ENCODE measurements around the gene HAUS6. TPM values are rescaled to one million over a fixed set of nuclear protein-coding genes. Genes with fewer than 3 reads are reported as not detected.

HAUS6 gene
- total RNA-seq, 1 experiment from 2014 or later = 14.4 TPM

GRCh38 chr9:19133549-19134345 lies 31.0 kb upstream of the HAUS6 start:
- POLR2A ChIA-PET (ENCODE audit: unreplicated experiment) = no interaction called here
- CTCF ChIA-PET = no interaction called here
- no peak overlapping the region for H3K9ac ChIP-seq (ENCODE audit: low read length)
- no peaks in the 10 kb centered on the region for H3K9me3 ChIP-seq (ENCODE audit: low read length)
- no peaks in the 10 kb centered on the region for H3K27me3 ChIP-seq (ENCODE audit: low read length)
- H3K4me1 ChIP-seq (ENCODE audit: insufficient read depth, low read length) = peaks cover 18% of the 10 kb centered on the region
- H2AFZ ChIP-seq (ENCODE audit: low read length) = no peak overlapping the region
- ATAC-seq (no peak), DNase-seq (no peak)
- no peaks in the 10 kb centered on the region for H3K9me2 ChIP-seq (replicated peaks; ENCODE audit: low read length)
- no peak for TF ChIP-seq EZH2 (IDR thresholded peaks at IDR 0.05; ENCODE audit: low read length, unreplicated experiment)
- TF ChIP-seq, protein P1, sequence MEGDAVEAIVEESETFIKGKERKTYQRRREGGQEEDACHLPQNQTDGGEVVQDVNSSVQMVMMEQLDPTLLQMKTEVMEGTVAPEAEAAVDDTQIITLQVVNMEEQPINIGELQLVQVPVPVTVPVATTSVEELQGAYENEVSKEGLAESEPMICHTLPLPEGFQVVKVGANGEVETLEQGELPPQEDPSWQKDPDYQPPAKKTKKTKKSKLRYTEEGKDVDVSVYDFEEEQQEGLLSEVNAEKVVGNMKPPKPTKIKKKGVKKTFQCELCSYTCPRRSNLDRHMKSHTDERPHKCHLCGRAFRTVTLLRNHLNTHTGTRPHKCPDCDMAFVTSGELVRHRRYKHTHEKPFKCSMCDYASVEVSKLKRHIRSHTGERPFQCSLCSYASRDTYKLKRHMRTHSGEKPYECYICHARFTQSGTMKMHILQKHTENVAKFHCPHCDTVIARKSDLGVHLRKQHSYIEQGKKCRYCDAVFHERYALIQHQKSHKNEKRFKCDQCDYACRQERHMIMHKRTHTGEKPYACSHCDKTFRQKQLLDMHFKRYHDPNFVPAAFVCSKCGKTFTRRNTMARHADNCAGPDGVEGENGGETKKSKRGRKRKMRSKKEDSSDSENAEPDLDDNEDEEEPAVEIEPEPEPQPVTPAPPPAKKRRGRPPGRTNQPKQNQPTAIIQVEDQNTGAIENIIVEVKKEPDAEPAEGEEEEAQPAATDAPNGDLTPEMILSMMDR (conservative IDR thresholded peaks at IDR 0.05; ENCODE audit: low read depth, low read length) = no peak
- TF ChIP-seq EZH2phosphoT487 (IDR thresholded peaks at IDR 0.05; ENCODE audit: borderline replicate concordance, low read length) = no peak
- H3F3A ChIP-seq (ENCODE audit: low read length, unreplicated experiment) = no peaks in the 10 kb centered on the region
- no peak overlapping the region for H3K27ac ChIP-seq (ENCODE audit: low read length)
- H4K20me1 ChIP-seq (ENCODE audit: low read length) = no peaks in the 10 kb centered on the region
- intact Hi-C loops (cut with micrococcal nuclease) = no loop called here
- no peaks in the 10 kb centered on the region for H3K36me3 ChIP-seq (ENCODE audit: low read depth, low read length)
- H3K79me2 ChIP-seq (ENCODE audit: low read length) = no peaks in the 10 kb centered on the region
- BruUV-seq (replicated peaks) = no TSS peak
- H3K4me3 ChIP-seq (ENCODE audit: low read length) = no peak overlapping the region
- no peak overlapping the region for H3K4me2 ChIP-seq (ENCODE audit: low read length)

- TF ChIP-seq, protein P1 (conservative IDR thresholded peaks at IDR 0.05; ENCODE audit: low read depth, low read length) = no peak
- TF ChIP-seq EZH2 (IDR thresholded peaks at IDR 0.05; ENCODE audit: low read length, unreplicated experiment) (no peak), EZH2phosphoT487 (IDR thresholded peaks at IDR 0.05; ENCODE audit: borderline replicate concordance, low read length) (no peak)
- Histone ChIP-seq H2AFZ (ENCODE audit: low read length) (no peak overlapping the region), H3K36me3 (ENCODE audit: low read depth, low read length) (no peaks in the 10 kb centered on the region), H3K27me3 (ENCODE audit: low read length) (no peaks in the 10 kb centered on the region), H3K27ac (ENCODE audit: low read length) (no peak overlapping the region), H3K4me2 (ENCODE audit: low read length) (peak overlapping the region; percentile 53), H3K9me3 (ENCODE audit: low read length) (no peaks in the 10 kb centered on the region), H3F3A (ENCODE audit: low read length, unreplicated experiment) (no peaks in the 10 kb centered on the region), H4K20me1 (ENCODE audit: low read length) (no peaks in the 10 kb centered on the region), H3K9me2 (replicated peaks; ENCODE audit: low read length) (no peaks in the 10 kb centered on the region), H3K4me3 (ENCODE audit: low read length) (no peak overlapping the region), H3K9ac (ENCODE audit: low read length) (no peak overlapping the region), H3K79me2 (ENCODE audit: low read length) (peaks cover 23% of the 10 kb centered on the region), H3K4me1 (ENCODE audit: insufficient read depth, low read length) (peaks cover 18% of the 10 kb centered on the region)
- DNase-seq = no peak
- ATAC-seq = no peak
- BruUV-seq (replicated peaks) = no TSS peak
- POLR2A ChIA-PET (ENCODE audit: unreplicated experiment) = no interaction called here
- CTCF ChIA-PET = no interaction called here
- intact Hi-C loops (cut with micrococcal nuclease) = no loop called here
Observed at GRCh38 chr9:19130436-19130835, 27.7 kb upstream of the HAUS6 start.

- Histone ChIP-seq H3K27ac (ENCODE audit: low read length) (no peak overlapping the region), H3K9me3 (ENCODE audit: low read length) (no peaks in the 10 kb centered on the region), H3K9ac (ENCODE audit: low read length) (peak overlapping the region; percentile 85), H2AFZ (ENCODE audit: low read length) (peak overlapping the region; percentile 96), H3F3A (ENCODE audit: low read length, unreplicated experiment) (no peaks in the 10 kb centered on the region), H4K20me1 (ENCODE audit: low read length) (no peaks in the 10 kb centered on the region), H3K27me3 (ENCODE audit: low read length) (no peaks in the 10 kb centered on the region), H3K9me2 (replicated peaks; ENCODE audit: low read length) (no peaks in the 10 kb centered on the region), H3K4me3 (ENCODE audit: low read length) (peak overlapping the region; percentile 89), H3K79me2 (ENCODE audit: low read length) (peaks cover 31% of the 10 kb centered on the region), H3K4me1 (ENCODE audit: insufficient read depth, low read length) (peaks cover 24% of the 10 kb centered on the region), H3K36me3 (ENCODE audit: low read depth, low read length) (peaks cover 4% of the 10 kb centered on the region), H3K4me2 (ENCODE audit: low read length) (peak overlapping the region; percentile 93)
- TF ChIP-seq EZH2 (IDR thresholded peaks at IDR 0.05; ENCODE audit: low read length, unreplicated experiment) (no peak), EZH2phosphoT487 (IDR thresholded peaks at IDR 0.05; ENCODE audit: borderline replicate concordance, low read length) (no peak)
- ChIA-PET POLR2A (ENCODE audit: unreplicated experiment) (no interaction called here), CTCF (interaction anchor here (0.6 kb wide), 1 partner anchor 1158 kb away, joined by 3 read pairs; no protein-coding TSS in a partner anchor)
- ATAC-seq (no peak), DNase-seq (no peak)
- intact Hi-C loops (cut with micrococcal nuclease) = loop anchor here (5.0 kb wide), 1 partner anchor 34 kb away; no protein-coding TSS in a partner anchor
- BruUV-seq (replicated peaks) = TSS peak; percentile 54
Observed at GRCh38 chr9:19127871-19128500, 25.3 kb upstream of the HAUS6 start.

Measured in PC-3 (cell line).